OCI-LY1 (cell line): ENCODE data around the gene RERE.

Source experiments
- H2AFZ ChIP-seq: fragments of 200-600 bp; sonication (generic), shearing (Covaris generic); 2 replicates; pipeline ENCODE4 v1.6.0; 2014; ENCODE audit warnings: antibody characterized with exemption, mild to moderate bottlenecking, low read length
- H3F3A ChIP-seq: fragments of 200-600 bp; sonication (generic), shearing (Covaris generic); 2 replicates; pipeline ENCODE4 v1.6.0; 2014; ENCODE audit warnings: mild to moderate bottlenecking, antibody characterized with exemption, low read length, moderate library complexity; ENCODE audit not compliant: insufficient read depth
- H3K27ac ChIP-seq: fragments of 200-600 bp; sonication (generic); 2 replicates; pipeline ENCODE4 v1.5.1; 2014; ENCODE audit warnings: low read length, mixed run types, mild to moderate bottlenecking, low read depth; ENCODE audit not compliant: poor library complexity, severe bottlenecking
- H3K27me3 ChIP-seq: fragments of 200-600 bp; sonication (generic); 2 replicates; pipeline ENCODE4 v1.6.0; 2014; ENCODE audit warnings: antibody characterized with exemption, mild to moderate bottlenecking, low read length, moderate library complexity; ENCODE audit not compliant: insufficient read depth
- H3K36me3 ChIP-seq: fragments of 200-600 bp; sonication (generic); 2 replicates; pipeline ENCODE4 v1.6.1; 2014; ENCODE audit warnings: mild to moderate bottlenecking, antibody characterized with exemption, low read length, moderate library complexity, mixed read lengths; ENCODE audit not compliant: insufficient read depth
- H3K4me1 ChIP-seq: fragments of 200-600 bp; sonication (generic); 2 replicates; pipeline ENCODE4 v1.5.1; 2014; ENCODE audit warnings: mild to moderate bottlenecking, low read length, moderate library complexity; ENCODE audit not compliant: insufficient read depth, severe bottlenecking
- H3K4me2 ChIP-seq: fragments of 200-600 bp; sonication (generic), shearing (Covaris generic); 2 replicates; pipeline ENCODE4 v1.6.1; 2014; ENCODE audit warnings: low read length
- H3K4me3 ChIP-seq: fragments of 200-600 bp; sonication (generic); 2 replicates; pipeline ENCODE4 v1.5.1; 2014; ENCODE audit warnings: low read length, low read depth, mild to moderate bottlenecking, mixed read lengths; ENCODE audit not compliant: poor library complexity, severe bottlenecking
- H3K79me2 ChIP-seq: fragments of 200-600 bp; shearing (Covaris generic); 2 replicates; pipeline ENCODE4 v1.6.1; 2016; ENCODE audit warnings: mixed run types, low read length, mixed read lengths; ENCODE audit not compliant: insufficient read depth
- H3K9ac ChIP-seq: fragments of 200-600 bp; sonication (generic), shearing (Covaris generic); 2 replicates; pipeline ENCODE4 v1.6.1; 2014; ENCODE audit warnings: mild to moderate bottlenecking, low read length, mixed read lengths
- H3K9me2 ChIP-seq: fragments of 200-600 bp; sonication (generic), shearing (Covaris generic); 2 replicates; pipeline ENCODE4 v1.6.1; 2014; ENCODE audit warnings: low read depth, mild to moderate bottlenecking, low read length, mixed read lengths
- H3K9me3 ChIP-seq: fragments of 200-600 bp; shearing (Covaris generic); 2 replicates; pipeline ENCODE4 v1.6.1; 2014; ENCODE audit warnings: low read length, mixed read lengths
- H4K20me1 ChIP-seq: fragments of 200-600 bp; sonication (generic), shearing (Covaris generic); 2 replicates; pipeline ENCODE4 v1.6.0; 2016; ENCODE audit warnings: mild to moderate bottlenecking, low read length; ENCODE audit not compliant: insufficient read depth
- CTCF ChIP-seq: fragments of 200-600 bp; sonication (generic), shearing (Covaris generic); IDR thresholded peaks from 2 replicates; pipeline ENCODE4 v1.5.1; 2017; ENCODE audit warnings: mild to moderate bottlenecking, antibody characterized with exemption, low read length, moderate library complexity, mixed read lengths
- EZH2 ChIP-seq: fragments of 200-600 bp; sonication (generic), shearing (Covaris generic); IDR thresholded peaks from 2 replicates; pipeline ENCODE4 v1.8.0; 2017; ENCODE audit warnings: borderline replicate concordance, mixed run types, mild to moderate bottlenecking, antibody characterized with exemption, low read length, moderate library complexity, mixed read lengths

Gene RERE

DNA sequence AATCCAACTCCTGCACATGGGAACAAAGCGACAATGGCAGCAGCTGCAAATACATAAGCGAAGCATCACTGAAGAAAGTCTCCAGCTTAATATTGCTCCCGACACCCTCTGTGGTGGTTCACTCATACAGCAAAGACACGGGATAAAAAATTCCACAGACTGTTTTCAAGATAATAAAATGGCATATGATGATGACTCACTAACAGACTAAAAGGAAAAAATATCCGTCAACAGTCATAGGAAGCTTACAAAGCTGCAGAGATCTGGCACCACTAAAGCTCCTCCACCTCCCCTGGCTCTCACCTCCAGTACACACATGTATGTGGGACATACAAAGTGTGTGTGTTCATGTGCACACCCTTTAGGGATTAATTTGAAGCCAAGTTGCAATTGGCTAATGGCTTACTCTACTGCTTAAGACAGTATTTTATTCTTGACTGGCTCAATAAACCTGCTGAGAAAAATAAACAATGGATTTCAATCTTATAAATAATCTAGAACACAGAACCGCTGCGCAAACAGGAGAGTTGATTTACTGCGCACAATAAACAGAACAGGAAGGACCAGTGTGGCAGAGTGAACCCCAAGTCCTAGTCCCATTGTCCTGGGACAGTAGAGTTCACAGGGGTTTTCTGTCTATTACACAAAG lies 405.1 kb downstream of the RERE start:
- TF ChIP-seq EZH2 (no peak), CTCF (no peak)
- Histone ChIP-seq H3K9ac (no peak overlapping the region), H3K27me3 (no peaks in the 10 kb centered on the region), H3K36me3 (peaks cover 98% of the 10 kb centered on the region), H3K4me2 (no peak overlapping the region), H3K4me1 (peaks cover 38% of the 10 kb centered on the region), H2AFZ (no peak overlapping the region), H3K27ac (no peak overlapping the region), H3K9me2 (no peaks in the 10 kb centered on the region), H3K9me3 (no peaks in the 10 kb centered on the region), H4K20me1 (peaks cover 3% of the 10 kb centered on the region; the same call in 1 of the 2 replicates), H3F3A (no peaks in the 10 kb centered on the region), H3K4me3 (no peak overlapping the region), H3K79me2 (peaks cover 100% of the 10 kb centered on the region)

GRCh38 chr1:8411803-8412182 lies 405.6 kb downstream of the RERE start:
- H3K9me2 ChIP-seq = no peaks in the 10 kb centered on the region
- H3K9me3 ChIP-seq = no peaks in the 10 kb centered on the region
- no peak overlapping the region for H3K27ac ChIP-seq
- no peaks in the 10 kb centered on the region for H3F3A ChIP-seq
- no peak overlapping the region for H3K4me3 ChIP-seq
- H3K9ac ChIP-seq = no peak overlapping the region
- H3K36me3 ChIP-seq = peaks cover 98% of the 10 kb centered on the region
- H4K20me1 ChIP-seq = peaks cover 3% of the 10 kb centered on the region; the same call in 1 of the 2 replicates
- H3K79me2 ChIP-seq = peaks cover 100% of the 10 kb centered on the region
- no peak overlapping the region for H3K4me2 ChIP-seq
- H2AFZ ChIP-seq = no peak overlapping the region
- TF ChIP-seq CTCF (no peak), EZH2 (no peak)
- H3K27me3 ChIP-seq = no peaks in the 10 kb centered on the region
- H3K4me1 ChIP-seq = peaks cover 33% of the 10 kb centered on the region

DNA sequence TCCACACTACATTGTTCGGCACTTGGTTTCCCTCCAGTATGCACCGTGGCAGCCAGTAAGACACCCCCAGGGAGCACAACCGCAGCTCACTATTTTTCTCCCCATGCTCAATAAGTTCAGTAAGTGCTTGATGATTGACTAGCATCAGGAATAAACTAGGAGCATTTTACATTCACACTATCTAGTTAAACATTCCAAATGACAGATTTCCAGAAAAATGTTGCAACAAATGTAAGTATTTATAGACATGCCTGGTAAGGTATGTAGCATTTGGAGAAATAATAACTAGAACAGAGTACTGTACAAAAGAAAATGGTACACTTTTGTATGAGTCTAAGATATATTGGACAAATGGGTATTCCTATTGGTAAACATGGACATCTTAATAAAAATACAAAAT lies 406.6 kb downstream of the RERE start:
- peaks cover 100% of the 10 kb centered on the region for H3K79me2 ChIP-seq
- H2AFZ ChIP-seq = no peak overlapping the region
- H3K4me3 ChIP-seq = no peak overlapping the region
- TF ChIP-seq CTCF (no peak), EZH2 (no peak)
- no peaks in the 10 kb centered on the region for H3K9me2 ChIP-seq
- H3K4me1 ChIP-seq = peaks cover 27% of the 10 kb centered on the region
- no peaks in the 10 kb centered on the region for H3K9me3 ChIP-seq
- H3K27me3 ChIP-seq = no peaks in the 10 kb centered on the region
- peaks cover 99% of the 10 kb centered on the region for H3K36me3 ChIP-seq
- no peak overlapping the region for H3K27ac ChIP-seq
- no peak overlapping the region for H3K4me2 ChIP-seq
- no peaks in the 10 kb centered on the region for H3F3A ChIP-seq
- H4K20me1 ChIP-seq = peaks cover 3% of the 10 kb centered on the region; the same call in 1 of the 2 replicates
- no peak overlapping the region for H3K9ac ChIP-seq
